ENCODE data around the gene NAA16.
"Not testable (repeated sequence)": the region's sequence is repeated elsewhere in the genome, so short reads cannot be mapped to it uniquely, and the experiment has no call there.

The NAA16 gene
- 22.7 to 80.3 (median 50.4) reads per million in 9 experiments for total RNA-seq

- H3K36me3 Mint-ChIP-seq (ENCODE audit: insufficient read depth): peaks cover 22% of the 10 kb centered on the region
- H3K27me3 Mint-ChIP-seq: no peaks in the 10 kb centered on the region
- H3K4me3 Mint-ChIP-seq: peak within 1 kb of the TSS; percentile 95 to 96
- ATAC-seq (replicated peaks): peak; percentile 86
- no peaks in the 10 kb centered on the region for H3K9me3 Mint-ChIP-seq
- H3K27ac Mint-ChIP-seq: peak within 1 kb of the TSS; percentile 95
- H3K4me1 Mint-ChIP-seq (ENCODE audit: low read depth in 2 of 2): peaks cover 20 to 24% of the 10 kb centered on the region in 2 donors
- DNase-seq: peak; percentile 93 to 95 (median 95)
These were observed at the start of gene NAA16 for GRCh38 chr13:41310963-41311405. NAA16 (plus strand) TSS chr13:41311267; CDS start chr13:41311529, 262 bp downstream.

- ATAC-seq (replicated peaks) (peak; percentile 92), DNase-seq (peak; percentile 70 to 86 (median 70))
- H3K36me3 Mint-ChIP-seq (ENCODE audit: insufficient read depth): peaks cover 14% of the 10 kb centered on the region
- H3K27ac Mint-ChIP-seq: peak within 1 kb of the TSS; percentile 94 to 96
- H3K9me3 Mint-ChIP-seq: no peaks in the 10 kb centered on the region
- H3K27me3 Mint-ChIP-seq: no peaks in the 10 kb centered on the region
- peak within 1 kb of the TSS; percentile 92 to 96 for H3K4me3 Mint-ChIP-seq
- H3K4me1 Mint-ChIP-seq (ENCODE audit: low read depth in 2 of 2): peaks cover 5 to 15% of the 10 kb centered on the region in 2 donors
These were observed 47.7 kb upstream of the NAA16 start, which contains the start of gene MTRF1 for GRCh38 chr13:41263261-41263971. MTRF1 (minus strand) TSS chr13:41263576; CDS start chr13:41260907, 2,669 bp downstream.

GRCh38 chr13:41267106-41267505 is 44.0 kb upstream of the NAA16 start:
- no peak overlapping the region for H3K4me3 Mint-ChIP-seq

DNA sequence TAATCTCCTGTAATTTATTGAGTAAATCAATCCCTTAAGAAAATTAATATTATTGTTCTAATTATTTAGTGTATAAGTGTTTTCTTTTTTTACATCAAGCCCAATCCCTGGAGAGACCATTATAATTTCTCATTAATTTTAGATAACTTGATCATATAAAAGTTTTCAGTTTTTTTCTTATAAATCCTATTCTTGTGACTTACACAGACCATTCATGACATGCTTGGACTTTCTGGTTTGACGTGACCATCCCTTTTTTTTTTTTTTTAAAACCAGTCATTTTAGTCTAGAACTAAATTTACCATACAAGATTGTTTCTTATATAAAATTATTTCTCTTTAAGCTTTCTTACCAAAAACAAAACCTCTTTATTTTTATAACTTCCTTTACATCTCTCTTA is 42.3 kb upstream of the NAA16 start:
- H3K36me3 Mint-ChIP-seq (ENCODE audit: insufficient read depth): no peaks in the 10 kb centered on the region
- no peaks in the 10 kb centered on the region for H3K9me3 Mint-ChIP-seq
- H3K27ac Mint-ChIP-seq: no peak overlapping the region
- H3K27me3 Mint-ChIP-seq: no peaks in the 10 kb centered on the region
- DNase-seq (no peak), ATAC-seq (replicated peaks) (no peak)
- no peak overlapping the region for H3K4me3 Mint-ChIP-seq
- peaks cover 8 to 10% of the 10 kb centered on the region in 2 donors for H3K4me1 Mint-ChIP-seq (ENCODE audit: low read depth in 2 of 2)

More at GRCh38 chr13:41267106-41267505, 44.0 kb upstream of the NAA16 start:
- ATAC-seq (replicated peaks): no peak
- Mint-ChIP-seq H3K36me3 (ENCODE audit: insufficient read depth) (peaks cover 6% of the 10 kb centered on the region), H3K9me3 (no peaks in the 10 kb centered on the region), H3K27me3 (no peaks in the 10 kb centered on the region), H3K4me1 (ENCODE audit: low read depth in 2 of 2) (peaks cover 9 to 16% of the 10 kb centered on the region in 2 donors), H3K27ac (no peak overlapping the region)
- DNase-seq: no peak

DNA sequence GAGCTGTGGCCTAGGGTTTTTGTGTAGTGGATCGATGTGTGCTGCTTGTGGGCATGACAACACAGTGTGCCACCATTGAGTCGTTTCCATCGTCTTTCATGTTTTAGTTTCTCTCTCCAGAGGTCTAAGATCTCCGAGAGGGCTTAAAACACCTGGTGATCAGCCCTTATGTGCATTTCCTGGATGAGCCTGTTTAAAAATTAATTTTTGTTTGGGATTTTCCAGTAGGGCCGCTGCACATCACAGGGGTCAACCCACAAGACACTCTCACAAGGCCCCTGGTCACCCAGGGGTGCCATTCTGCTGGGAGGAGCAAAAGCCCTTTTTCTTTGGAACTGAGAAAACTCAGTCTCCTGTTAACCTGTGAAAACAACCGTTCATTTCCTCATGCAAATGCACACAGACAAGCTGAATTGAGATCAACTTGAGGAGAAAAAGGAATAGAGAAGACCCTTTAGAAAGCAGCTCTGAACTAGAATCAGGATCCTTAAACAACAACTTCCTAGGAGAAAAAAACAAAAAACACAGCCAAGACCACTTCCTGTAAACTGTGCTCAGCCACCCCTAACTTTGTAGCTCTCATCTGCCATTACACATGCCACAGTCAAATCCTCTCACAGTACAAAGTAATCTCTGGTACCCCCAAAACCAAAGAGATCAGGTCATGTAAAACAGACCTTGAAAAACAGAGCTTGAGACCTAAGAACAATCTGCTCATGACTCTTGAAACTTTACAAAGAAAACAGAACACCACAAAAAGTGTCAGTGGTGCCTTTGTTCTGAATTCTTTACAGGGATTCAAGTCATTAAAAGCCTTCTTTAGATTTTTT is 39.4 kb upstream of the NAA16 start:
- H3K27me3 Mint-ChIP-seq: no peaks in the 10 kb centered on the region
- peak overlapping the region; percentile 72 to 78 for H3K27ac Mint-ChIP-seq
- no peaks in the 10 kb centered on the region for H3K36me3 Mint-ChIP-seq (ENCODE audit: insufficient read depth)
- no peak overlapping the region for H3K4me3 Mint-ChIP-seq
- ATAC-seq (replicated peaks) (no peak), DNase-seq (no peak)
- no peaks in the 10 kb centered on the region for H3K9me3 Mint-ChIP-seq
- peaks cover 8 to 9% of the 10 kb centered on the region in 2 donors for H3K4me1 Mint-ChIP-seq (ENCODE audit: low read depth in 2 of 2)

GRCh38 chr13:41273831-41274441 is 37.1 kb upstream of the NAA16 start:
- H3K4me1 Mint-ChIP-seq (ENCODE audit: low read depth in 2 of 2): peaks cover 8 to 9% of the 10 kb centered on the region in 2 donors
- H3K4me3 Mint-ChIP-seq: no peak overlapping the region
- no peaks in the 10 kb centered on the region for H3K36me3 Mint-ChIP-seq (ENCODE audit: insufficient read depth)
- H3K27ac Mint-ChIP-seq: no peak overlapping the region
- DNase-seq: no peak
- ATAC-seq (replicated peaks): no peak
- H3K9me3 Mint-ChIP-seq: no peaks in the 10 kb centered on the region
- no peaks in the 10 kb centered on the region for H3K27me3 Mint-ChIP-seq

DNA sequence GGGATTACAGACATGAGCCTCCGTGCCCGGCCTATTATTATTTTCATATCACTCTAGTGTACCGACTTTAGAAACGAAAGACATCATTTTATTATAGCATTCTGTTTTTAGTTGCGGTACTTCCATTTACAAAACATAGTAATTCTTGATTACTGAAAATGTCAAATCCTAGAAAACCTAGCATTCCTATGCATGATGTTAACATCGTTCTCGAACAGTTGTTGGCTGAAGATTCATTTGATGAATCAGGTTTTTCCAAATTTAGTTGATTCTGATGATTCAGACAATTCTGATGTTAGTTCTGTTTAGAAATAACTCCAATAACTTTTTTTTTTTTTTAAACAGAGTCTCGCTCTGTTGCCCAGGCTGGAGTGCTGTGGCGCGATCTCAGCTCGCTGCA is 36.2 kb upstream of the NAA16 start:
- H3K27ac Mint-ChIP-seq: no peak overlapping the region
- no peak overlapping the region for H3K4me3 Mint-ChIP-seq
- ATAC-seq (replicated peaks) (no peak), DNase-seq (no peak)
- H3K9me3 Mint-ChIP-seq: no peaks in the 10 kb centered on the region
- peaks cover 8 to 9% of the 10 kb centered on the region in 2 donors for H3K4me1 Mint-ChIP-seq (ENCODE audit: low read depth in 2 of 2)
- H3K27me3 Mint-ChIP-seq: no peaks in the 10 kb centered on the region
- no peaks in the 10 kb centered on the region for H3K36me3 Mint-ChIP-seq (ENCODE audit: insufficient read depth)

DNA sequence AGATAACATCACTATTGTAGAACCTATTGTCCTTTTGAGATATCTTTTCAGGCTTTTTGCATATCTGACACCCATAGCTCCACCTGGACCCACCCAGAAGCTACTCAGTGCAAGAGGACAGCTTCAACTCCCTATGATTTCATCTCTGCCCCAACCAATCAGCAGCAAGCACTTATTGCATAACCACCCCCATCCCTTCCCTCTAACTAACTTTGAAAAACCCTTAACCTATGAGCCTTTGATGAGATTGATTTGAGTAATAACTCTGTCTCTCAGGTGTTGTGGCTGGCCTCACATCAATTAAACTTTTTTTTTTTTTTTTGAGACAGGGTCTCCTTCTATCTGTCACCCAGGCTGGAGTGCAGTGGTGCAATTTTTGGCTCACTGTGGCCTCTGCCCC is 34.2 kb upstream of the NAA16 start:
- no peak overlapping the region for H3K4me3 Mint-ChIP-seq
- H3K9me3 Mint-ChIP-seq: no peaks in the 10 kb centered on the region
- no peak overlapping the region for H3K27ac Mint-ChIP-seq
- DNase-seq (no peak), ATAC-seq (replicated peaks) (no peak)
- peaks cover 0 to 12% of the 10 kb centered on the region in 2 donors for H3K27me3 Mint-ChIP-seq
- H3K4me1 Mint-ChIP-seq (ENCODE audit: low read depth in 2 of 2): peaks cover 3 to 4% of the 10 kb centered on the region in 2 donors
- H3K36me3 Mint-ChIP-seq (ENCODE audit: insufficient read depth): no peaks in the 10 kb centered on the region

DNA sequence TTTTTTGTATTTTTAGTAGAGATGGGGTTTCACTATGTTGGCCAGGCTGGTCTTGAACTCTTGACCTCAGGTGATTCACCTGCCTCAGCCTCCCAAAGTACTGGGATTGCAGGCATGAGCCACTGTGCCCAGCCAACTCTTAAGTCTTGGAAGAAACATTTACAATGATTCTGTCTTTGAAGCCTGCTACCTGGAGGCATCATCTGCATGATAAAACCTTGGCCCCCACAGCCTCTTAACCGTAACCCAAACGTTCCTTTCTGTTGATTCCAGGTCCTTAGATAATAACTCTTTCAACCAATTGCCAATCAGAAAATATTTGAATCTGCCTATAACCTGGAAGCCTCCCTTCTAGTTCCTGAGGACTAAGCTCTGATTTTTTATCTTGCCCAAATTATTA is 31.9 kb upstream of the NAA16 start:
- H3K27me3 Mint-ChIP-seq: peaks cover 0 to 12% of the 10 kb centered on the region in 2 donors
- not testable (repeated sequence) for H3K9me3 Mint-ChIP-seq; H3K4me3 Mint-ChIP-seq; DNase-seq; H3K36me3 Mint-ChIP-seq (ENCODE audit: insufficient read depth); H3K27ac Mint-ChIP-seq; H3K4me1 Mint-ChIP-seq (ENCODE audit: low read depth in 2 of 2); ATAC-seq (replicated peaks)

GRCh38 chr13:41282129-41282571 is 28.9 kb upstream of the NAA16 start:
- Mint-ChIP-seq H3K27ac (no peak overlapping the region), H3K4me1 (ENCODE audit: low read depth in 2 of 2) (peaks cover 0 to 2% of the 10 kb centered on the region in 2 donors), H3K9me3 (no peaks in the 10 kb centered on the region), H3K4me3 (no peak overlapping the region), H3K27me3 (peaks cover 0 to 12% of the 10 kb centered on the region in 2 donors), H3K36me3 (ENCODE audit: insufficient read depth) (no peaks in the 10 kb centered on the region)
- DNase-seq: no peak
- no peak for ATAC-seq (replicated peaks)

DNA sequence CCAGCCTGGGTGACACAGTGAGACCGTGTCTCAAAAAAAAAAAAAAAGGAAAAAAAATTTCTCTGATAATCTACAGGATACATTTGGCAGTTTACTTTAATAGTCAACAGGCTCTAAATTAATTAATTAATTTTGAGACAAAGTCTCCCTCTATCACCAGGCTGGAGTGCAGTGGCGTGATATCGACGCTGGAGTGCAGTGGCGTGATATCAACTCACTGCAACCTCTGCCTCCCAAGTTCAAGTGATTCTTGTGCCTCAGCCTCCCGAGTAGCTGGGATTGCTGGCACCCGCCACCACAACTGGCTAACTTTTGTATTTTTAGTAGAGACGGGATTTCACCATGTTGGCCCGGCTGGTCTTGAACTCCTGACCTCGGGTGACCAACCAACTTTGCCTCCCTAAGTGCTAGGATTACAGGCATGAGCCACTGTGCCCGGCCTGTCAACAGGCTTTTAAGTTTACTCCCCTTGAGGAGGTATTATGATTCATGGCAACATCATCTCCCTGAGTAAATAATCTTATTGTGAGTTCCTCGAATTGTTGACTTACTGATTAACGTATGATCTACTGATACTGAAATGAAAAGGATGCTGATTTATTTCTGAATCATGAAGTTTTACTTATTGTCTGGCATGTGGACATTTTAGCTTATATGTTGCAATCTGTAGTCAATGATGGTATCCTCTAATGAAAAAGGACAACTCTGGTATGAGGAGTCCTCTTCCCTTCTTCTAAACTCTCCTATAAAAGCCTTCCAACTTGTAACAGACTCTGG is 26.4 kb upstream of the NAA16 start:
- no peak for ATAC-seq (replicated peaks)
- Mint-ChIP-seq H3K36me3 (ENCODE audit: insufficient read depth) (no peaks in the 10 kb centered on the region), H3K4me3 (no peak overlapping the region), H3K27ac (no peak overlapping the region), H3K27me3 (peaks cover 0 to 12% of the 10 kb centered on the region in 2 donors), H3K4me1 (ENCODE audit: low read depth in 2 of 2) (peaks cover 0 to 2% of the 10 kb centered on the region in 2 donors), H3K9me3 (no peaks in the 10 kb centered on the region)
- DNase-seq: no peak

DNA sequence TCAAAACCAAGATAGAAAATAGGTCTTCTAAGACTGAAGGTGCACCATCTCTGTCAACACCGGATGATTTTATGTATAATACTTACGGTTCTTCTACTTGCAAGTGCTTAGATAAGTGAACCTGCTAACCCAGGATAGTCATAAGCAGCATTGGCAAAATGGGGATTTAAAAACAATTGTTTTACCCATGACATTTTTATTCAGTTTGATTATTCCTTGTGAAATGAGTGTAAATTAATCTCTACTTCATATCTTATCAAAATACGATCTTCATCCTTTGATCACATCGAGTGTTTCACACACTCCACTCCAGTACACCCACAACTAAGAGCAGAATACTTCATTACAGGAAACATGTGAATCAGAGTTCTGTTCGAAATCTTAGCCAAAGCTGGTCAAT is 24.7 kb upstream of the NAA16 start:
- Mint-ChIP-seq H3K36me3 (ENCODE audit: insufficient read depth) (no peaks in the 10 kb centered on the region), H3K27me3 (peaks cover 0 to under 1% of the 10 kb centered on the region in 2 donors), H3K4me1 (ENCODE audit: low read depth in 2 of 2) (peaks cover 0 to 2% of the 10 kb centered on the region in 2 donors), H3K27ac (no peak overlapping the region), H3K4me3 (no peak overlapping the region), H3K9me3 (no peaks in the 10 kb centered on the region)
- ATAC-seq (replicated peaks) (no peak), DNase-seq (no peak)

Measured in effector memory CD8-positive, alpha-beta T cell (primary cell).